Raji (cell line): Measurements from ENCODE around the gene LYPD1.

Experiments used
- POLR2A ChIP-seq: IDR thresholded peaks from 2 replicates; pipeline ENCODE4 v1.6.1; 2011; ENCODE audit warnings: low read depth, low read length, control low read depth; ENCODE audit not compliant: insufficient read depth

LYPD1 gene

GRCh38 chr2:132671151-132671835 is 1.3 kb upstream of the LYPD1 start:
- TF ChIP-seq POLR2A: no peak

GRCh38 chr2:132670496-132671150 is 618 bp upstream of the LYPD1 start:
- TF ChIP-seq POLR2A: no peak

DNA sequence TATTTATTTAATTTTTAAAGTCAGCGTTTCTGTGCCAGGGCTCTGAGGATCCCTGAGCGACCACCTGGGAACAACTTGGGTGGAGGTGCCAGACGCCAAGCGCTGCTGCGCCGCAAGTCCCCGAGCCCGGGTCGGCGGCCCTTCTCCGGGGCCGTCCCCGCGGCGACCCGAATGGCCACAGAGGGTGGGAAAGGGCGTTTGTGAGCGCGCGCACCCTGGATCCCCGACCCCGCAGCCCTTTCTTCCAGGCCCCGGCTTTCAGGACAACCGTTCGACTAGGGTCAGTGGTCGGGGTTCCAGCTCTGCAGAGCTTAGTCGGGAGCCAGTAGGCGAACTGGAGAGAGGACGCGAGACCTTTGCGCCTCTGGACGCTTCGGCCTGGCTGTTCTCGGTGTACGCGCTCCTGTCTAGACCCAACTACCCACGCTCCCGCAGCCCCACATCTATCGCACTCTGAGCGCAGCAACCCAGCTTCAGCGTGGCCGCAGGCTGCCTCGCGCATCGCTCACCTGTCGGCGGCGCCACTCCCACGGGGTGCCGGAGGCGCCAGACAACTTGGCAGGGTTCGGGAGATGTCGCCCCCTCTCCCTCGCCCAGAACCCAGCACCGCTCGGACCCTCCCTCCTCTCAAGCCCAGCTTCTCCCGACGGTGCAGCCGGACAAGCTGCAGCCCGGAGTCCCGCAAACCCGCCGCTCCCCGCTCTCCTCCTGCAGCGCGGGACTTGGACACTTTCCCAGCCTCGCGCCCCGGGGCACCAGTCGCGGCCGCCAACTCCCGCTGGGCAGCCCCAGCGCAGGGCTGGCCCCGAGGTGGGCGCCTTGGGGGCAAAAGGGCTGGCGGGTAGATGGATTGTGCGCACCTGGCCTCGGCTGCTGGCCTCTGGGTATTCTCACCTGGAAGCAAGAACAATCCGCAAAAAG is 758 bp downstream of the LYPD1 start:
- TF ChIP-seq POLR2A: no peak

GRCh38 chr2:132668189-132668823 is 1.7 kb downstream of the LYPD1 start:
- no peak for TF ChIP-seq POLR2A

DNA sequence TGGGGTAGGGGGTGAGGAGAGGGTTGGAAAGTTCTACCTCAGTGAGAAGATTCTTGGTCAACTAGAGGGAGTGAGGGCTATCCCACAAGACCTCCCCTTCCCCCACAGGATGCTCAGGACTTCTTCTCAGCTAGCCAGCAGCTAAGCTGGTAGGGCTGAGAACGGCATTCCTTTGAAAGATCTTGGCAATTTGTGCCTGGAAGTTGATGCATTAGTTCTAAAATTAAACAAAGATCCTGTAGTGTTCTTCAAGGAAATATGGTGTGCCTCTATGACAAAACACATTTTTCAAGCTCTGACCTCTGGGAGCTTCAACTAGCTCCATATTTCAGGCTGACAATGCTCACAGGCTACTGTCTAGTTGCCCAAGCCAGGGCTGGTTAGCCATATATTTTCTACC is 2.3 kb downstream of the LYPD1 start:
- no peak for TF ChIP-seq POLR2A

- no peak for TF ChIP-seq POLR2A
These were observed 4.4 kb downstream of the LYPD1 start for GRCh38 chr2:132665401-132666140.

DNA sequence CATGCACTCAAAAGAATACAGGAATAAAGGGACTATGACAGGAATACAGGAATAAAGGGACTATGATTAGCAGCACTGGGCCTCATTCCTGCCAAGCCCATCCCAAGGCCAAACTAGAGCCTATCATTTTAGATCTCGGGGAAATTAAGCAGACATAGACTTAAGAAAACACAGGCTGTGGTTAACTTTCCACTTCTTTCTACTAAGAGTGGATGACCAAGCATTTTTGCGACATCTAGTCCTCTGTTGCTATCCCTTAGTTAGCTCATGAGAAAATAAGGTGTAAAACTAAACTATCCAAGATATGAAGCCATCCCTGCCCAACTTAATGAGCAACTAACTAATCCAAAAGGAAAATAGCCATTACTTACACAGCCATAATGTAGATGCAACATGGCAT is 5.9 kb downstream of the LYPD1 start:
- TF ChIP-seq POLR2A: no peak

DNA sequence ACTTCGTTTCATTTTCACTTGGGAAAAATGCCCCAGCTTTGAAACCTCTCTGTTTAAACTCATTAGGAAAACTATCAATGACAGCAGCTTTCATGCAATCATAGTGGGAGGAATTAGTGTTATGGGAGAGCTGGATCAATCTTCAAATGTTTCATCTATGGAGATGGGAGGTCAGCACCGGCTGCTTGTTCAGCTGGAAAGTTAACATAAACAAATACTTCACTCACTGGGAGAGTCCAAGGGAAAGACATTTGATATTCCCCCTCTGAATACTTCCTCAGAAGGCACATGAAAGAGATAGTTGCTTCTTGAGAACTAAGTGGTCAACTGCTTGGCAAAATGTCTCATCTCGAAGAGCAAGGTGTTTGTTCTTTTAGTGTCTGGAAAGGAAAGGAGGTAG is 7.3 kb downstream of the LYPD1 start:
- TF ChIP-seq POLR2A: no peak

DNA sequence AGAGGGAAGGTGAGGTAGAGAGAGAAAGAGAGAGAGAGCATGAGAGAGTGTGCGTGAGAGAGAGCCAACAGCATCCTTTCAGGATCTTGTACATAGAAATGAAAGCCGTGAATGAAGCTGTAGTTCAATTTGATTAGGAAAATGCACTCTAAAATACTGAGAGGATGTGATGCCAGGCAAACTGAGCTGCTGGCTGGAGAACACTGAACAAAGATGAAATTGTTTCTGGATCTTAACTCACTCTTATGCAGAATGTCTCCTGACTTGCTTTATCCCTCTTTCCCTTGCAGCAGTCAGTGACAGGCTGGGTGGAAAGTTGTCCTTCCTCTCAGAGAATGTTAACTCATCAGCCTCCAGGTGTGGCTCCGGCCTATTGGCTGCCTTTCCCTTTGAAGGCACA is 10.7 kb downstream of the LYPD1 start:
- no peak for TF ChIP-seq POLR2A

DNA sequence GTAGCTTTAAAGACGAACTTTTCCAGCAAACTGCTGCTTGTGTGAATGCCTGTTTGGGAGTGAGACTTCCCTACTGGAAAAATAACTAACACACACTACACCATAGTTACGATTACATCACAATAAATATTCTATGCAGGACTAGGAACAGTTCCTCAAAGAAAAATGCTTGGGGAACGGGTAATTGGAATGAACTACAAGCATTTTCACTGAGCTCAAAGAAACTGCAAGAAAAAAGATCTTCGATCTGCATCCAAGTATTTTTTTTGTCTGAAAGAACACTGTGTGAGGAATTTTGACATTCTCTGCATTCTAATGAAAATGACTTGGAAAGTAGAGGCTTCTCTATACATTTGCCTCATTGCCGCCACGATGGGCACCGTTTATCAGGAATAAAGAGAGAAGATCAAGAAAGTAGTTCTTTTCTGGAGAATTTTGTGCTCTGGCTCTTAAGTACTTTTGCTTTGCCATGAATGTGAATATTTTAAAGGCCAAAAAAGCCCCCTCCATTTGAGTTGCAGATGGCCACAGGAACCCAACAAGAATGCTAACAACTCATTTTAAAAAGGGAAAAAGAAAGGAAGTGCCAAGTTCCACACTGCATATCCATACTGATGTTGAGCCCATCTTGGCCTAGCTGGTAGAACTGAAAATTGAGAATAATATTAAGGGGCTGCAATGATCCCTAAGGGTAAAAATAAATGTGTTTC is 13.6 kb downstream of the LYPD1 start:
- no peak for TF ChIP-seq POLR2A

DNA sequence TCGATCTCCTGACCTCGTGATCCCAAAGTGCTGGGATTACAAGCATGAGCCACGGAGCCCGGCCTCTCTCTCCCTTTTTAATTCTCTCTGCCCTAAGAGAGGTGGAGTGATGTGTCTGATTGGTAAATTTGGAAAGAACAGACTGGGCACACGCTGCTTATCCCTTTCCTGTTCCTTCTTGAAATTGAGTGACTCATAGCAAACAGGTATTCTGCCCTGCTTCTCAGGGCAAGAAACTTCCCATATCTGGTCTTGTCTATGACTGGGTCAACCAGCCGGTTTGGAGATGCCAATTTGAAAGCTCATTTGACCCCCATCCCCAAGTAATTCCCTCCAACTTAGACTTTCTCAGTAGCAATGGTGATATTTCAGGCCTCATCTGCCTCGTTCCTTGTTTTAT is 15.0 kb downstream of the LYPD1 start:
- TF ChIP-seq POLR2A: no peak

DNA sequence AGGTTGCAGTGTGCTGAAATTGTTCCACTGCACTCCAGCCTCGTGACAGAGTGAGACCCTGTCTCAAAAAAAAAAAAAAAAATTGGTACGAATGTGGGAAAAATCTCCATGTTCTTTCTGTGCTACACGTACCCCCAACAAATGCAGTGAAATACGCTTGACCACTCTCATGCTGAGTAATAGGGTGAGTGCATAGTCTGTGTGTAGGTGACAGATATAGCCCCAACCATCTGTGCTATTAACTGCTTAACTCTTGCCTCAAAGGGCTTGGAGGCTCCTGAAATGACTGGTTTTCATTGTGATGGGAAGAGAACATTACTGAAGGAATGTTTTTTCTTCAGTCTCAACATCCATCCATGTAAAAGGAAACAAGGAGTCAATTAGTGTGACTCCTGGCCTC is 15.7 kb downstream of the LYPD1 start:
- no peak for TF ChIP-seq POLR2A

- TF ChIP-seq POLR2A: no peak
These were observed 17.5 kb downstream of the LYPD1 start for GRCh38 chr2:132652474-132652873.
